Activated naive CD8-positive, alpha-beta T cell treated with anti-CD3 and anti-CD28 coated beads, Interleukin-2, amount 50 U/mL, for 24 hours (primary cell): ENCODE results near the gene TMEM178B.
A peak's percentile ranks its signal among the peaks of the same experiment; 100 is the strongest.

ENCODE experiments used
- ATAC-seq: fragments of 150-1000 bp; cut with Tn5 transposase; one replicate; pipeline ENCODE4 v1.10.0; 2021
- DNase-seq: peaks from one replicate; pipeline ENCODE4 v3.0.0; 2021
- H3K27ac Mint-ChIP-seq: one replicate; pipeline ENCODE4 v1.8.0; 2021; ENCODE audit warnings: mild to moderate bottlenecking, mixed read lengths
- H3K27me3 Mint-ChIP-seq: one replicate; pipeline ENCODE4 v1.8.0; 2021; ENCODE audit warnings: mixed read lengths
- H3K36me3 Mint-ChIP-seq: one replicate; pipeline ENCODE4 v1.8.0; 2021; ENCODE audit warnings: low read depth, mixed read lengths
- H3K4me1 Mint-ChIP-seq: one replicate; pipeline ENCODE4 v1.8.0; 2021; ENCODE audit warnings: mixed read lengths
- H3K4me3 Mint-ChIP-seq: one replicate; pipeline ENCODE4 v1.8.0; 2021; ENCODE audit warnings: mild to moderate bottlenecking, moderate library complexity, mixed read lengths
- H3K9me3 Mint-ChIP-seq: one replicate; pipeline ENCODE4 v1.8.0; 2021; ENCODE audit warnings: mixed read lengths

The TMEM178B gene

DNA sequence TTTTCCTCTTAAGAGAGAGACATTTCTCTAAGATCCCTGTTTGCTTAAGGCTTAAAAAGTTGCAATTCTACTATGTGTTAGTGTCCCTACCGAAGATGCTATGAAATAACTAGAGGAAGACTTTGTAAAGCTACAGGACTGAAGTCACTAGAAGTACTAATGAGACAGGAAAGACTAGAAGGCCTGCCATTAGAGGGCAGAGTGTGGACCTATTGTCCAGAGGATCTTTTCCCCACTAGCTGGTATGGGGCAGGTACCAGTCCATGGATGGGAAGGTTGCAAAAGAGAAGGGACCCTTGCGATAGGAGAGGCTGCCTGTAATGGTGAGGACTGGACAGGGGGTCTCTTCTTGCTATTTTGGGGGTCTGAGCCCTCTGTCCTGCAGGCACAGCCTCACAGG lies 178.1 kb downstream of the TMEM178B start:
- Mint-ChIP-seq H3K27ac (no peak overlapping the region), H3K36me3 (no peaks in the 10 kb centered on the region), H3K4me3 (no peak overlapping the region), H3K4me1 (no peaks in the 10 kb centered on the region), H3K27me3 (peaks cover 3% of the 10 kb centered on the region), H3K9me3 (peaks cover 7% of the 10 kb centered on the region)
- DNase-seq (no peak), ATAC-seq (no peak)

DNA sequence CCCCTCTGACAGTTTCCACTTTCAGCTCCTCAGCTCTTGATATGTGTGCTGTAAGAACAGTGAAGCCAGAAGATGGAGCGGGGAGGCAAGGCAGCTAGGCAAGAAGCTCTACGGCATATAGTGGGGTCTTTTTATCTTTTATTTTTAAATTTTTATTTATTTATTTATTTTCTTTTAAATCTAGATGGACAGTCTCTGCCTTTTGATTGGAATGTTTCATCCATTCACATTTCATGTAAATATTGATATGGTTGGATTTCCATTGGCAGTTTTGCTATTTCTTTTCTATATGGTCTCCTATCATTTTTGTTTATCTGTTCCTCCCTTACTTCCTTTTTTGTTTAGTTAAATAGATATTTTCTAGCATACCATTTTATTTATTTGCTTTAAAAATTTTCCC lies 183.7 kb downstream of the TMEM178B start:
- Mint-ChIP-seq H3K27me3 (no peaks in the 10 kb centered on the region), H3K4me1 (no peaks in the 10 kb centered on the region), H3K27ac (no peak overlapping the region), H3K36me3 (no peaks in the 10 kb centered on the region), H3K9me3 (peaks cover 22% of the 10 kb centered on the region), H3K4me3 (no peak overlapping the region)
- ATAC-seq (no peak), DNase-seq (no peak)

DNA sequence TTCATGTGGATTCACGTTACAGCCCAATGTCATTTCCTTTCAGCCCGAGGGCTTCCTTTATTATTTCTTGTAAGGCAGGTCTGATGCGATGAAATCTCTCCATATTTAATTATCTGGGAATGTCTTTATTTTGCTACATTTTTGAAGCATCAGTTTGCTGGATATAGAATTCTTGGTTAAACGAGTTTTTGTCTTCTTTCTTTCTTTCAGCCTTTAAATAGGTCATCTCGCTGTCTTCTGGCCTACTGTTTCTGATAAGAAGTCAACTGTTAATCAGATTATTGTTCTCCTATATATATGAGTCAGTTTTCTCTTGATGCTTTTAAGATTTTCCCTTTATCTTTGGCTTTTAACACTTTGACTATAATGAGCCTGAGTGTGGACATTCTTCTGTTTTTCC lies 184.7 kb downstream of the TMEM178B start:
- Mint-ChIP-seq H3K9me3 (peaks cover 22% of the 10 kb centered on the region), H3K36me3 (no peaks in the 10 kb centered on the region), H3K27me3 (no peaks in the 10 kb centered on the region), H3K27ac (no peak overlapping the region), H3K4me3 (no peak overlapping the region), H3K4me1 (peaks cover 3% of the 10 kb centered on the region)
- DNase-seq (no peak), ATAC-seq (no peak)

DNA sequence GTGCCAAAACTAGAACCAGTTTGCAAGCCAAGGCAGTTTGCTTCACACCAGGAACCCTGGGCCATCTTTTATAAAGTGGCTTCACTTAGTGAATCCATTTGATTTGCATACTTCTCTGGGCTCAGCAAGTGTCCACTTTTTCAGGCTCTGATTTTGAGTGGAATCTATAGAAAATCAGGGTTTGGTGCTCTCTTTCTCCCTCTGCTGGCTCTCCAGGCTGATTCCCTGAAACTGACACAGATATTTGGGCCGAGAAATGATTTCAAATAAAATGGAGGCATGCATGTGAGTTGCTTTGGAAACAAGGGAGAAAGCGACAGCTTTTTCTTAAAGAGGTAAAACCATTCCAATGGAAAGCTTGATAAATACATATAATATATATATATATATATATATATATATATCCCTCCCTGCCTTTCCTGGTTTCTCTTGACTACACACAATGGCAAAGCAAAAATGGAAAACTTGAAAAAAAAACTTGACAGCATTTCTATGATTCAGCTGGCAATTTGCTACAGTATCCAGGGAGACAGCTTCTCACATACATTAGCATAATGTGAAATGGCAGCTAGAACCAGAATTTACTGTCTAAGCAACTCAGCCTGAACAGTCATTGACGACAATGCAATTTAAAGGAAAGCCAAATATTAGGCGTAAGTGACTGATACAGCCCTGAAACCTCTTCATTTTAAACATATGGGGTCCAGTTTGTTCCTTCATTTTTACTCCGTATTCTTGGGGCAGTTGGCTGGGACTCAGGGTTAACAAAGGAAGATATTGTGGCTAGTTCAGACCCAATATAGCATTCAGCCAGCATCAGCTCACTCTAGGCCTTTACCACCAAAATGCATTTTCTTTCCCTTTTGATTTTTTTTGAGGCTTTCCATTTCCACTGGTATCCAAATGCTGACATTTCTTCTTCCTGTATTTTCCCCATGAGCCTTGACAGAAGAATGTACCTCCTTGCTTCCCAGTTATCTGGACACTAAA lies 188.5 kb downstream of the TMEM178B start:
- ATAC-seq (no peak), DNase-seq (no peak)
- Mint-ChIP-seq H3K9me3 (peaks cover 14% of the 10 kb centered on the region), H3K27me3 (no peaks in the 10 kb centered on the region), H3K4me3 (no peak overlapping the region), H3K27ac (no peak overlapping the region), H3K36me3 (no peaks in the 10 kb centered on the region), H3K4me1 (peaks cover 3% of the 10 kb centered on the region)

DNA sequence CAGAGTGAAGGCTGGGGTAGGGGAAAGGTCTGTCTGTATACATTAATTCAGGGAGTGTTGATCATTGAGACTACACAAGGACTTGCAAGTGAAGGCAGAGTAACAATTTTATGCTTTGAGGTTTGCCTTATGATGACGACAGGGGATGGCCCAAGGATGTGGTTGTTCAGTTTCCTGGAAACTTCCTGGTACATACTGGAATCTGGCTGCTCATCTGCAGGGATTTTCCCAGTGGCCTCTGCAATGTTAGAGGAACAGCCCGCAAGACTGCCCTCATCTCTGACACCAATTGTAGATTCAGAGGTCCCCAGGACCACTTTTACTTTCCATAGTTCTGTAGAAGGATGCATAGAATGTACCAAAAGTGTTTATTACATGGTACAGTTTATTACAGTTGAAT lies 189.6 kb downstream of the TMEM178B start:
- H3K27me3 Mint-ChIP-seq, result no peaks in the 10 kb centered on the region
- H3K9me3 Mint-ChIP-seq, result peaks cover 6% of the 10 kb centered on the region
- ATAC-seq (peak; percentile 24), DNase-seq (no peak)
- no peak overlapping the region for H3K27ac Mint-ChIP-seq
- no peak overlapping the region for H3K4me3 Mint-ChIP-seq
- peaks cover 3% of the 10 kb centered on the region for H3K4me1 Mint-ChIP-seq
- H3K36me3 Mint-ChIP-seq, result no peaks in the 10 kb centered on the region

DNA sequence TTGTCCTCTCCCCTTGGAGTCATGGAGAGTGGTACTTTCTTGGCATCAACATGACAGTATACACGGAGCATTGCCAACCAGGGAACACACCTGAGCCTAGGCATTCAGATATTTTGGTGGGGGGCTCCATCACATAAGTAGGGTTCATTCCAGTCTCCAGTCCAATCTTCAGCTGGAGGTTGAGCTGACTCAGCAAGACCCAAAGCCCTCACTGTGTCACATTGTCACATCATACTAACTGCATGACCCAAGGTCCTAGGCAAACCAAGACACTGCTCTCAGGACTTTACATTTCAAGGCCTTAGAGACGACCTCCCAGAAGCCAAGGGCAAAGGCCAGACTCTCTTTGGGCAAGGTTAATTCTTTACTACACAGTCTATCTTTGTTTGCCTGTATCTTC lies 190.1 kb downstream of the TMEM178B start:
- Mint-ChIP-seq H3K9me3 (peaks cover 1% of the 10 kb centered on the region), H3K4me1 (peaks cover 3% of the 10 kb centered on the region), H3K27me3 (no peaks in the 10 kb centered on the region), H3K4me3 (no peak overlapping the region), H3K36me3 (no peaks in the 10 kb centered on the region), H3K27ac (no peak overlapping the region)
- ATAC-seq (no peak), DNase-seq (no peak)

DNA sequence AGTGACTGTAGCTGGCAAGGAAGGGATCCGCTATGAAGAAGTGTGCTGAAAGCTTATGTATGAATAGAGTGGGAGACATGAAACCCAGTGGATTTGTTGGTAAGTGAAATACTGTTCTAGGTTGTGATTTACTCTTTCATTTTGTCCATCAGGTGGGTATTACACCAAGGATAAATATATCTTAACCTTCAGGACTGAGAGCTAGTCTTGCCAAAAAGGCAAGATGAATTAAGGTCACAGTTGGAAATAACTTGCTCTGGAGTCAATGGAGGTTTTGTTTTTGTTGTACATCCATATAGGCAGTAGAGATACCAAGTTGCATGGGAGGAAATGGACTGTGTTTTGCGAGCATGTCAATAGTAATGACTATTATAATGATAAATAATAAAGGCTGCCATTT lies 190.6 kb downstream of the TMEM178B start:
- Mint-ChIP-seq H3K9me3 (no peaks in the 10 kb centered on the region), H3K4me3 (no peak overlapping the region), H3K36me3 (no peaks in the 10 kb centered on the region), H3K27me3 (no peaks in the 10 kb centered on the region), H3K27ac (no peak overlapping the region), H3K4me1 (peaks cover 3% of the 10 kb centered on the region)
- no peak for ATAC-seq
- DNase-seq, result no peak

DNA sequence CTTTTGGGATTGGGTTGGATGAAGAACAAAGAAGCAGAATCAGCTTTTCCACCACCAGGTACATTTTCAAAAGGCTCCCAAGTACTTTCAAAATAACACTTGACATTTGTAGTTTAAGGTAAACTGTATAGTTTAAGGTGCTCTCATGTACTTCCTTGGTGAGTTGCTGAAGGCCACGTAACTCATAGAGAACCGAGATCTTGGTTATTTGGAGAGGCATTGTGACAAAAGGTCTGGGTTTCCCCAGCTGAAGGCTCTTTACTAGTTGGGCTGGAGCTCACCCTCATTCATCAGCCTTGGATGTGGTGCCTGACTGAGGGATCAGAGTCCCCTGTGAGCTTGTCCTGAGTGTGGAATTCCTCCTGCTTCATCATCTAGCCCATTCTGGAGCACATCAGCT lies 191.8 kb downstream of the TMEM178B start:
- Mint-ChIP-seq H3K27ac (no peak overlapping the region), H3K27me3 (no peaks in the 10 kb centered on the region), H3K36me3 (no peaks in the 10 kb centered on the region), H3K9me3 (no peaks in the 10 kb centered on the region), H3K4me1 (peaks cover 3% of the 10 kb centered on the region), H3K4me3 (no peak overlapping the region)
- DNase-seq, result no peak
- ATAC-seq, result no peak

DNA sequence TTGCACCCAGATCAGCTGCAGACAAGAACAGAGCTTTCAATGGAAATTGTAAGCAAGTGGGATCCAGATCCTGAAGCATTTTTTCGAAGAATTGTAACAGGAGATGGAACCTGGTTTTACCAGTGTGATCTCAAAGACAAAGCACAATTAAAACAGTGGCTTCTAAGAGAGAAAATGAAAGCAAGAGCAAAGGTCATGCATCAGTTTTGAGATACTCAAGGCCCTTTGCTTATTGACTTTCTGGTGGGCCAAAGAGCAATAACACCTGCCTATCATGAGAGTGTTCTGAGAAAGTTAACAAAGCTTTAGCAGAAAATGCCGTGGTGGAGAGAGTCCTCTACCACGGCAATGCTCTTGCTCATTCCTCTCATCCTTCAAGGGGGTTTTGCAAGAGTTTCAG lies 194.8 kb downstream of the TMEM178B start:
- H3K27me3 Mint-ChIP-seq, result no peaks in the 10 kb centered on the region
- H3K9me3 Mint-ChIP-seq, result no peaks in the 10 kb centered on the region
- H3K4me3 Mint-ChIP-seq, result no peak overlapping the region
- H3K4me1 Mint-ChIP-seq, result no peaks in the 10 kb centered on the region
- no peak overlapping the region for H3K27ac Mint-ChIP-seq
- no peaks in the 10 kb centered on the region for H3K36me3 Mint-ChIP-seq
- DNase-seq (no peak), ATAC-seq (no peak)

DNA sequence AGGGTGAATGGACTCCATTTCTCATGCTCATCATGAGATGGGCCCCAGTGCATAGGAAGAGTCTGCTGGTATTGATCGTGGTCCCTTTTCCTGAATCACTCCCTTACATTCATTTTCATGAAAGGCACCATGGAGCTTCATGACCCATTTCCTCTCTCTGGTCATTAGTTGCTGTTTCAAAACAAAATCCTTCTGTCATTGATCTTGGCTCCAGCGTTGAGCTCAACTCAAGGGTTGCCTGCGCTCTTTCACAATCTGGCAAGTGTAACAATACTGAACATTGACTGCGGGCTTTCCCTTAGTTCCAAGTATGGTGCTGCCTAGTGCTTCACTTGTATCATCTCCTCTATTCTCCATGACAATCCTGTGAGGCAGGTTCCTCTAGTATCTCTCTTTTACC lies 197.6 kb downstream of the TMEM178B start:
- H3K9me3 Mint-ChIP-seq, result no peaks in the 10 kb centered on the region
- H3K27ac Mint-ChIP-seq, result no peak overlapping the region
- H3K27me3 Mint-ChIP-seq, result peaks cover 2% of the 10 kb centered on the region
- DNase-seq, result no peak
- ATAC-seq, result no peak
- no peaks in the 10 kb centered on the region for H3K36me3 Mint-ChIP-seq
- H3K4me3 Mint-ChIP-seq, result no peak overlapping the region
- no peaks in the 10 kb centered on the region for H3K4me1 Mint-ChIP-seq

DNA sequence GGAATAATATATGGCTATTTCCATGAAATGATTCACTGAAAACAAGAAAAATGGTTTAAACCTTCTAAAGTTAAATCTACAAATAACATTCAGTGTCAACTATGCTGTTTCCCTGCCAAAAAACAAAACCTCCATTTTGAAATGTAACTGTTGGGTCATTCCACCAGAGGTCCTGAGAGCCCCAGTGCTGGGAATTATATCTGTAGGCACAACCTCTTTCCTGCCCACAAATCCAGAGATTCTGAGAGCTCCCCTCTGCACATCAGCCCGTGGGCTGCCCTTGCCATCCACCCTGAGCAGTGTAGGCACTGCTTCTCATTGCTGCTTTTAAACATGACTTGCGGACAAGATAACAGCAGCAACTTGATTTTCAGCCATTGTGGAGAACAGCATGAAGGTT lies 198.6 kb downstream of the TMEM178B start:
- DNase-seq, result no peak
- Mint-ChIP-seq H3K36me3 (no peaks in the 10 kb centered on the region), H3K4me1 (no peaks in the 10 kb centered on the region), H3K9me3 (no peaks in the 10 kb centered on the region), H3K4me3 (no peak overlapping the region), H3K27me3 (peaks cover 2% of the 10 kb centered on the region), H3K27ac (no peak overlapping the region)
- ATAC-seq, result no peak

DNA sequence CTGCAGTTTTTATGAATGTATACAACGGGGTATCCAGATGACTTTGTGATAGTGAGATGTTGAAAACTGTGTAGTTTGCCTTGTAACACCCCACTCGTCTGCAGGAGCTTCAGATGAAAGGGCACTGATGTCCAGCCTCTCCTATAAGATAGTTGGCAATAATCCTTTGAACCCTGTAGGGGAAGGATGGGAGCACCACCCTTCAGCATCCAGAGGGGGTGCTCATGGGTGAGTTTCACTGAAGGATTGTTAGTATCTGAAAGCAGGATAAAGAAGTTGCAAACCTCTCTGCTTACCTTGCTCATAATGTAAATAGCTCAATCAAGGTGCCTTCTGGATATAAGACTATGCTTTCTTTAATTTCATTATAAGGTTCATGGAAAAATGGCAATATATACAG lies 201.5 kb downstream of the TMEM178B start:
- DNase-seq, result no peak
- ATAC-seq, result no peak
- no peaks in the 10 kb centered on the region for H3K36me3 Mint-ChIP-seq
- no peak overlapping the region for H3K4me3 Mint-ChIP-seq
- H3K9me3 Mint-ChIP-seq, result no peaks in the 10 kb centered on the region
- H3K27me3 Mint-ChIP-seq, result peaks cover 2% of the 10 kb centered on the region
- H3K27ac Mint-ChIP-seq, result no peak overlapping the region
- no peaks in the 10 kb centered on the region for H3K4me1 Mint-ChIP-seq

DNA sequence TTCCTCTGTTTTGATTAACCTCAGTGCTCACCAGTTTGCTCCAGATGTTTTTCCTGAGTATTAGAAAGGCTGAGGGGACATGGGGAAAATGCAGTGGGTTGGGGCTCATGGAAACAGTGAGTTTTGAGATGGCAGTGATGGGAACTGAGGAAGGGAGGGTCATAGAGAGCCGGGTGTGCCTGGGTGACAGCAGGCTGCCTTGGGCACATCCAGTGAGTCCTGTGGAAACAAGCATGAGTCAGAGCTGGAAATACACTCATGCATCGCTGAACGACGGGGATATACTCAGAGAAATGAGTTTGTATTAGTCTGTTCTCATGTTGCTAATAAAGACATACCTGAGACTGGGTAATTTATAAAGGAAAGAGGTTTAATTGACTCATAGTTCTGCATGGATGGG lies 202.2 kb downstream of the TMEM178B start:
- DNase-seq, result no peak

DNA sequence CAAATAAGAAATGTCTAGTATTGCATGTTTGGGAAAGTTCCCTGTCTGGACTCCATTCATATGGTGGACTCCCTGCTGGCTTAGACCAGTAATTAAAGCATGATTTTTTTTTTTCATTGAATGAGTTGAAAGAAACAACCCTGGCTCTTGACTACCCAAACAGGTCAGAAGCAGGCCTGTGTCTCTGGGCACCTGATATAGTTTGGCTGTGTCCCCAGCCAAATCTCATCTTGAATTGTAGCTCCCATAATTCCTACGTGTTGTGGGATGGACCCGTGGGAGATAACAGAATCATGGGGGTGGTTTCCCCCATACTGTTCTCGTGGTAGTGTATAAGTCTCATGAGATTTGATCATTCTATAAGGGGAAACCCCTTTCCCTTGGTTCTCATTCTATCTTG lies 206.2 kb downstream of the TMEM178B start:
- Mint-ChIP-seq H3K36me3 (no peaks in the 10 kb centered on the region), H3K9me3 (no peaks in the 10 kb centered on the region), H3K4me3 (no peak overlapping the region), H3K4me1 (peaks cover 7% of the 10 kb centered on the region), H3K27ac (no peak overlapping the region), H3K27me3 (peaks cover 2% of the 10 kb centered on the region)
- no peak for DNase-seq
- no peak for ATAC-seq

More for the DNA sequence above, 202.2 kb downstream of the TMEM178B start:
- H3K9me3 Mint-ChIP-seq, result no peaks in the 10 kb centered on the region
- peaks cover 2% of the 10 kb centered on the region for H3K27me3 Mint-ChIP-seq
- no peak overlapping the region for H3K27ac Mint-ChIP-seq
- H3K36me3 Mint-ChIP-seq, result no peaks in the 10 kb centered on the region
- no peak for ATAC-seq
- no peaks in the 10 kb centered on the region for H3K4me1 Mint-ChIP-seq
- no peak overlapping the region for H3K4me3 Mint-ChIP-seq

DNA sequence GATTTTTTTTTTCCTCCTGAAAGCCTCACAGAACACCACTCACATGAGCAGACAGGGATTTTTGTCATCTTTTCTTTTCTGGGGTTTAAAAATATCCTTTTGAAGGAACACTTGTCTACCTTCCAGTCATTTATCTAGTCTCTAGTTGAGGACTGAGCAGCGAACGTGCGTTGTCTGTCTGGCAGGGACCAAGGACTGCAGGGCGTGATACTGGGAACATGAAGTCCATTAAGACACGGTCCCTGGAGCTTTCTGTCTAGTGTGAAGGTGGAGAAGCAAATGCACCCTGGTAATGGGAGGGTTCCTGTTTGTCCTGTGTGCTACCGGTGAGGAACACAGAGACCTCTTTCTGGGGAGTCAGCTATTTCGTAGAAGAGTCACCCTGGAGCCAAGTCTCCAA lies 207.4 kb downstream of the TMEM178B start:
- Mint-ChIP-seq H3K27ac (no peak overlapping the region), H3K4me1 (peaks cover 7% of the 10 kb centered on the region), H3K9me3 (no peaks in the 10 kb centered on the region), H3K27me3 (no peaks in the 10 kb centered on the region), H3K36me3 (no peaks in the 10 kb centered on the region), H3K4me3 (no peak overlapping the region)
- ATAC-seq, result no peak
- no peak for DNase-seq
